HUES48 (cell line): ENCODE measurements around the gene RCOR1.
"Not testable (repeated sequence)": the region's sequence is repeated elsewhere in the genome, so short reads cannot be mapped to it uniquely, and the experiment has no call there.

Experiments
- H3K27ac ChIP-seq: one replicate; pipeline ENCODE4 v1.7.0; 2013; ENCODE audit warnings: low read depth, low read length, inconsistent platforms
- H3K27me3 ChIP-seq: 2 replicates; pipeline ENCODE4 v1.6.1; 2013; ENCODE audit warnings: mild to moderate bottlenecking, low read length; ENCODE audit not compliant: control insufficient read depth, insufficient read depth
- H3K36me3 ChIP-seq: 2 replicates; pipeline ENCODE4 v1.6.1; 2013; ENCODE audit warnings: low read length; ENCODE audit not compliant: control insufficient read depth, insufficient read depth
- H3K4me1 ChIP-seq: 2 replicates; pipeline ENCODE4 v1.6.1; 2013; ENCODE audit warnings: mild to moderate bottlenecking, low read length; ENCODE audit not compliant: control insufficient read depth, insufficient read depth
- H3K4me3 ChIP-seq: 2 replicates; pipeline ENCODE4 v1.5.1; 2013; ENCODE audit warnings: mild to moderate bottlenecking, low read depth, low read length
- H3K9ac ChIP-seq: 2 replicates; pipeline ENCODE4 v1.6.1; 2013; ENCODE audit warnings: mild to moderate bottlenecking, low read depth, low read length, moderate library complexity
- H3K9me3 ChIP-seq: 2 replicates; pipeline ENCODE4 v1.6.1; 2013; ENCODE audit warnings: low read length; ENCODE audit not compliant: control insufficient read depth, insufficient read depth

Gene RCOR1

GRCh38 chr14:102573161-102573560, 19.3 kb upstream of the RCOR1 start:
- peaks cover 16% of the 10 kb centered on the region for H3K4me1 ChIP-seq
- not testable (repeated sequence) for H3K27me3 ChIP-seq, H3K9me3 ChIP-seq, H3K4me3 ChIP-seq, H3K36me3 ChIP-seq, H3K9ac ChIP-seq
- H3K27ac ChIP-seq: peak overlapping the region; percentile 2

- Histone ChIP-seq H3K27me3 (no peaks in the 10 kb centered on the region), H3K9ac (no peak overlapping the region), H3K36me3 (no peaks in the 10 kb centered on the region), H3K27ac (peak overlapping the region; percentile 2), H3K4me3 (no peak overlapping the region), H3K9me3 (no peaks in the 10 kb centered on the region), H3K4me1 (peaks cover 11% of the 10 kb centered on the region)
Observed at GRCh38 chr14:102573591-102574046, 18.8 kb upstream of the RCOR1 start.

GRCh38 chr14:102574281-102575159, 17.9 kb upstream of the RCOR1 start:
- H3K36me3 ChIP-seq: no peaks in the 10 kb centered on the region
- peak overlapping the region; percentile 44; the same call in 1 of the 2 replicates for H3K9ac ChIP-seq
- H3K9me3 ChIP-seq: no peaks in the 10 kb centered on the region
- H3K4me1 ChIP-seq: peaks cover 11% of the 10 kb centered on the region
- H3K27ac ChIP-seq: peak overlapping the region; percentile 76
- H3K4me3 ChIP-seq: no peak overlapping the region
- no peaks in the 10 kb centered on the region for H3K27me3 ChIP-seq

DNA sequence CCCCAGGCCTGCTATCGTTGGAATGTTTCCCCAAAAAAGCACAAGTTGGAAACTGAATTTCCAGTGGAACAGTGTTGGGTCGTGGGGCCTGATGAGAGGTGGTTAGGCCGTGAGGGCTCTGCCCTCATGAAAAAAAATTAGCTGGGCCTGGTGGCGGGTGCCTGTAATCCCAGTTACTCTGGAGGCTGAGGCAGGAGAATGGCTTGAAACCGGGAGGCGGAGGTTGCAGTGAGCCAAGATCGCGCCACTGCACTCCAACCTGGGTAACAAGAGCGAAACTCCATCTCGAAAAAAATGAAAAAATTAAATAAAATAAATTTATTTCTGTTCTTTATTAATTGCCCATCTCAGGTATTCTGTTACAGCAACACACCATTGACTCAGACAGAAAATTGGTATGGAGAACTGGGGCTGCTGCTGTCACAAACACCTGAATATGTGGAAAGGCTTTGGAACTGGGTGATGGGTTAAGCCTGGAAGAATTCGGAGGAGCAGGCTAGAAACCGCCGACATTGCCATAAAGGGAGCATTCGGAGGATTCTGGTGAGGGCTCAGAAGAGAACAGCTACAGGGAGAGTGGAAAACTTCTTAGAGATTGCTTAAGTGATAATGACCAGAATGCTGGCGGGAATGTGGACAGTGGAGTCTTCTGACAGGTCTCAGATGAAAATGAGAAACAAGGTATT, 17.1 kb upstream of the RCOR1 start:
- no peak overlapping the region for H3K4me3 ChIP-seq
- no peaks in the 10 kb centered on the region for H3K36me3 ChIP-seq
- H3K27me3 ChIP-seq: no peaks in the 10 kb centered on the region
- H3K9me3 ChIP-seq: no peaks in the 10 kb centered on the region
- H3K9ac ChIP-seq: no peak overlapping the region
- H3K27ac ChIP-seq: peak overlapping the region; percentile 76
- peaks cover 11% of the 10 kb centered on the region for H3K4me1 ChIP-seq

DNA sequence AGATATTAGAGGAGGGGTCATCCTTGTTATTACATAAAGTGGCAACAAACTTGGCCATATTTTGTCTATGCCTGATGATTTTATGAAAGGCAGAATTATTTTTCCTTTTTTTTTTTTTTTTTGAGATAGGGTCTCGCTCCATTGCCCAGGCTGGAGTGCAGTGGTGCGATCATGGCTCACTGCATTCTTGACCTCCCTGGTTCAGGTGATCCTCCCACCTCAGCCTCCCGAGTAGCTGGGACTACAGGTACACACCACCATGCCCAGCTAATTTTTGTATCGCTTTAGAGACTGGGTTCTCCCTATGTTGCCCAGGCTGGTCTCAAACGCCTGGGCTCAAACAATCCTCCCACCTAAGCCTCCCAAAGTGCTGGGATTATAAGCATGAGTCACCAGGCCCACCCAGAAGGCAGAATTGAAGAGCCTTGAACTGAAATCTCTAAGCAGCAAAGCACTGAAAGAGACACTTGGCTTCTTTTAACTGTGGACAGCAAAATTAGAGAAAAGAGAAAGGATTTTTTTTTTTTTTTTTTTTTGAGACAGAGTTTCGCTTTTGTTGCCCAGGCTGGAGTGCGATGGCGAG, 16.5 kb upstream of the RCOR1 start:
- H3K4me1 ChIP-seq: peaks cover 11% of the 10 kb centered on the region
- not testable (repeated sequence) for H3K27ac ChIP-seq, H3K27me3 ChIP-seq, H3K36me3 ChIP-seq, H3K4me3 ChIP-seq, H3K9me3 ChIP-seq, H3K9ac ChIP-seq

DNA sequence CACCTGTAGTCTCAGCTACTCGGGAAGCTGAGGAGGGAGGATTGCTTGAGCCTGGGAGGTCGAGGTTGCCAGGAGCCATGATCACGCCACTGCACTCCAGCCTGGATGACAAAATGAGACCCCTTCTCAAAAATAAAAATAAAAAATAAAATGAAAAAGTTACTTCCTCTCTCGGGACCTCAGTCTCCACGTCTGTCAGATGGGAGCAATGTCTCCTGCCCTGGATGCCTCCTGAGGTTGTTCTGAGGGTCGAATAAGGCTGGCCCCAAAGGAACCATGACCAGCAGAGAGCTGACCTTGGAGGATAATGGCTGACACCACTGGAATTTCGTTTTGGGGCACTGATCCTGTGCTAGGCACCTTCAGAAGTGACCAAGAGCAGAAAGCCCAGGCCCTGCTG, 13.6 kb upstream of the RCOR1 start:
- no peaks in the 10 kb centered on the region for H3K27me3 ChIP-seq
- no peak overlapping the region for H3K27ac ChIP-seq
- peaks cover 6% of the 10 kb centered on the region for H3K4me1 ChIP-seq
- H3K4me3 ChIP-seq: no peak overlapping the region
- no peak overlapping the region for H3K9ac ChIP-seq
- H3K9me3 ChIP-seq: no peaks in the 10 kb centered on the region
- H3K36me3 ChIP-seq: no peaks in the 10 kb centered on the region

DNA sequence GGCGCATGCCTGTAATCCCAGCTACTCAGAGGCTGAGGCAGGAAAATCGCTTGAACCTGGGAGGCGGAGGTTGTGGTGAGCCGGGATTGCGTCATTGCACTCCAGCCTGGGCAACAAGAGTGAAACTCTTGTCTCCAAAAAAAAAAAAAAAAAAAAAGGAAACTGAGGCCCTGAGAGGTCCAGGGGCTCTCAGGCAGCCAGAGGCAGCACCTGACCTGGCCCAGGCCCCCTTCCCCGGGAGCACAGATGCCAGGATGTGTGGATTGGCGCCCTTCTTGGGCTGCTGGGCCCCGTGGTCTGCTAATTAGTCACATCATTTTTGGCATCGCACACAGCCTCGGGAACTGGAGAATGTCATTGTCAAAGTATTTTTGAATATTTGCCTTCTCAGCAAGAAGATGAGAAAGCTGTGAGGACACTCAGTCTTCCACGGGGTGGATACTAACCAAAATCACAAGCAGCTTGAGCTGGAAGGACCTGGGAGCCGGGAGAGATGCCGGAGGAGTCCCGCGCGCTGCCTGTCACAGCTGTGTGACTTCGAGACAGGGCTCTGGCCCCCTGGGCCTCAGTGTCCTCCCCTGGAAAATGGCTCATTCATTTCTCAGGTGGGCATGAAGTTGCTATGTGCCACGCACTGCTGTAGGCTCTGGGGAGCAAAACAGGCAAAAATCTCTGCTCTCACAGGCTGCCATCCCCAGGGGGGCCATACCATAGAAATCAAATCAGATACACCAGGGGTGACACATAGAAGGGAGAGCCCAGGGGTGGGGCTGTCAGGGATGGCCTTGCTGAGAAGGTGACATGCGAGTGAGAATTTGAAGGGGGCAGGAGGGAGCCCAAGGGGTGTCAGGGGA, 12.5 kb upstream of the RCOR1 start:
- Histone ChIP-seq H3K36me3 (no peaks in the 10 kb centered on the region), H3K9me3 (no peaks in the 10 kb centered on the region), H3K27me3 (no peaks in the 10 kb centered on the region), H3K9ac (no peak overlapping the region), H3K4me3 (no peak overlapping the region), H3K4me1 (peaks cover 2% of the 10 kb centered on the region; the same call in 1 of the 2 replicates), H3K27ac (no peak overlapping the region)

DNA sequence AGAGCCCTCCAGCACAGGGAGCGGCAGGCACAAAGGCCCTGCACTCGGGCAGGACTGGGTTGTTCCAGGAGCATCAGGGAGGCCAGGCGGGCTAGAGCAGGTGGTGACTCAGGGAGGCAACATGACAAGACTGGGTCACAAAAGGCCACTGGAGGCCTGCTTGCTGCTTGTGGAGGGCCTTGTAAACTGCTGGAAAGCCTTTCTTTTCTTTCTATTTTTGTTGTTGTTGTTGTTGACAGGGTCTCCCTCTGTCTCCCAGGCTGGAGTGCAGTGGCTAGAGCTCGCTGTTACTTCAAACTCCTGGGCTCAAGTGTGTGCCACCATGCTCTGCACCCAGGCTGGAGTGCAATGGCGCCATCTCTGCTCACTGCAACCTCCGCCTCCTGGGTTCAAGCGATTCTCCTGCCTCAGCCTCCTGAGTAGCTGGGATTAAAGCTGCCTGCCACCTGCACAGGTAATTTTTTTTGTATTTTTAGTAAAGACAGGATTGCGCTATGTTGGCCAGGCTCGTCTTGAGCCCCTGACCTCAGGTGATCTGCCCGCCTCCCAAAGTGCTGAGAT, 11.8 kb upstream of the RCOR1 start:
- Histone ChIP-seq H3K4me3 (no peak overlapping the region), H3K9me3 (no peaks in the 10 kb centered on the region), H3K27ac (no peak overlapping the region)

DNA sequence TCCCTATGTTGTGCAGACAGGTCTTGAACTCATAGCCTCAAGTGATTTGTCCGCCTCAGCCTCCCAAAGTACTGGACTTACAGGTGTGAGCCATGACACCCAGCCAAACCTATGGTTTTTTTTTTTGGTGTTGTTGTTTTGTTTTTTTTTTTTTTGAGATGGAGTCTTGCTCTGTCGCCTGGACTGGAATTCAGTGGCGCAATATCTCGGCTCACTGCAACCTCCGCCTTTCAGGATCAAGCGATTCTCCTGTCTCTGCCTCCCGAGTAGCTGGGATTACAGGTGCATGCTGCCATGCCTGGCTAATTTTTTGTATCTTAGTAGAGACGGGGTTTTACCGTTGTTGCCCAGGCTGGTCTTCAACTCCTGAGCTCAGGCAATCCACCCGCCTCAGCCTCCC, 11.3 kb upstream of the RCOR1 start:
- H3K27ac ChIP-seq: no peak overlapping the region

More for the DNA sequence above, 11.8 kb upstream of the RCOR1 start:
- Histone ChIP-seq H3K36me3 (no peaks in the 10 kb centered on the region), H3K4me1 (peaks cover 6% of the 10 kb centered on the region; the same call in 1 of the 2 replicates), H3K27me3 (no peaks in the 10 kb centered on the region), H3K9ac (no peak overlapping the region)

DNA sequence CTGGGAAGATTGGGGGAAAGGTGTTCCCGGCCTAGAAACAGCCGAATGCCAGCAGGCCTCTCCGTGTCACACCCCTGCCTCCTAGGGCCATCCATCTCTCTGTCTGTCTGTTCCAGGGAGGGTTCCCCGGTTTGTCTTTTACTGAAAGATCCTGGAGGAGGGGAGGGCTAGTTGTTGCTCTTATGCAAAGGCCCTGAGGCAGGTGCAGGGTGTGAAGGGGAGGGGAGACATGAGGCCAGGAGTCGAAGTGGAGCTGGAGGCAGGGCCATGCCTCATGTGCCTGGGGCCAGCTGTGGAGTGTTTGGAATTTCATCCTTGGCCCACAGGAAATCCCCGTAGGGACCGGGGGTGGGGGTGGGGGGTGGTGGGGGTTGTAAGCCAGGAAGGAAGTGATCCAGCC, 8.7 kb upstream of the RCOR1 start:
- no peak overlapping the region for H3K27ac ChIP-seq
- H3K9ac ChIP-seq: no peak overlapping the region
- H3K4me1 ChIP-seq: peaks cover 9% of the 10 kb centered on the region; the same call in 1 of the 2 replicates
- no peaks in the 10 kb centered on the region for H3K9me3 ChIP-seq
- no peaks in the 10 kb centered on the region for H3K27me3 ChIP-seq
- no peaks in the 10 kb centered on the region for H3K36me3 ChIP-seq
- H3K4me3 ChIP-seq: no peak overlapping the region

More for the DNA sequence above, 11.3 kb upstream of the RCOR1 start:
- Histone ChIP-seq H3K9me3 (no peaks in the 10 kb centered on the region), H3K4me3 (no peak overlapping the region), H3K4me1 (peaks cover 9% of the 10 kb centered on the region; the same call in 1 of the 2 replicates), H3K27me3 (no peaks in the 10 kb centered on the region), H3K36me3 (no peaks in the 10 kb centered on the region), H3K9ac (no peak overlapping the region)
